NOMO-1 treated with dmso at 0.1 percent for 144 hours (cell line): Measurements from ENCODE around the gene SLC26A9.

ENCODE experiments used
- DNase-seq: peaks from one replicate; lab custom pipeline; 2025; ENCODE audit not compliant: unreplicated experiment; lab: John Stamatoyannopoulos, UW

The SLC26A9 gene

GRCh38 chr1:205927676-205928075, 15.6 kb downstream of the SLC26A9 start:
- no peak for DNase-seq

GRCh38 chr1:205927247-205927646, 16.0 kb downstream of the SLC26A9 start:
- DNase-seq = no peak

- DNase-seq = no peak
Observed at GRCh38 chr1:205926636-205927035, 16.6 kb downstream of the SLC26A9 start.

- DNase-seq = no peak
Observed at GRCh38 chr1:205926213-205926612, 17.0 kb downstream of the SLC26A9 start.

GRCh38 chr1:205925736-205926135, 17.5 kb downstream of the SLC26A9 start:
- no peak for DNase-seq

GRCh38 chr1:205924460-205924790, 18.8 kb downstream of the SLC26A9 start:
- peak; percentile 59 for DNase-seq

- DNase-seq = no peak
Observed at GRCh38 chr1:205923651-205924459, 19.4 kb downstream of the SLC26A9 start.

- no peak for DNase-seq
Observed at GRCh38 chr1:205922806-205923205, 20.4 kb downstream of the SLC26A9 start.

GRCh38 chr1:205922314-205922713, 20.9 kb downstream of the SLC26A9 start:
- DNase-seq = no peak

- DNase-seq = no peak
Observed at GRCh38 chr1:205921570-205921909, 21.7 kb downstream of the SLC26A9 start.

- DNase-seq = no peak
Observed at GRCh38 chr1:205920861-205921569, 22.2 kb downstream of the SLC26A9 start.

- DNase-seq = no peak
Observed at GRCh38 chr1:205920159-205920558, 23.1 kb downstream of the SLC26A9 start.

GRCh38 chr1:205918955-205919746, 24.1 kb downstream of the SLC26A9 start:
- DNase-seq = peak; percentile 40

- no peak for DNase-seq
Observed at GRCh38 chr1:205917466-205918238, 25.6 kb downstream of the SLC26A9 start.

- no peak for DNase-seq
Observed at GRCh38 chr1:205916541-205916940, 26.7 kb downstream of the SLC26A9 start.

- DNase-seq = no peak
Observed at GRCh38 chr1:205915354-205915990, 27.8 kb downstream of the SLC26A9 start.

GRCh38 chr1:205914730-205915129, 28.5 kb downstream of the SLC26A9 start:
- no peak for DNase-seq

GRCh38 chr1:205914155-205914507, 29.1 kb downstream of the SLC26A9 start:
- no peak for DNase-seq

GRCh38 chr1:205913451-205914154, 29.7 kb downstream of the SLC26A9 start:
- no peak for DNase-seq

- no peak for DNase-seq
Observed at GRCh38 chr1:205907794-205908193, 35.5 kb downstream of the SLC26A9 start.
